HG03571 (cell line): ENCODE data around the gene APOD.

ENCODE experiments used
- ATAC-seq: cut with Tn5 transposase; IDR thresholded peaks from one replicate; pipeline ENCODE4 v1.9.1; 2021; ENCODE audit not compliant: unreplicated experiment

The APOD gene

DNA sequence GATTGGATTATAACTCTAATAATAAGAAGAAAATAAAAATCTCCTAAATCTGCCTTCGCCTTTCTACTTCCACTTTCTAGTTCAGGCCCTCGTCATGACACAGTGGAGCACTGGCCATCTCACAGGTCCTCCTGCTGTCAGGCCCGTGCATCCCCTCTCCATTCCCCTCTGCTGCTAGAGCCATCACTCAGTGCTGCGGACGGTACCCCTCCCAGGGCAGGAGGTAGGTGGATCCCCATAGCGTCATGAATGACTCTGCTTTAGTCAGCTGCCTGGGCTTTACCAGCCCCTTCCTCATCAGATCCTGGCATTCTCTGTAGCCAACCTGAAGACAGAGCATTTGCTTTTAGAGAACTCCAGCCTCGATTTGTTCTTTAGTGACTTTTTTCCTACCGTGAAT is 28.6 kb downstream of the APOD start:
- no peak for ATAC-seq

DNA sequence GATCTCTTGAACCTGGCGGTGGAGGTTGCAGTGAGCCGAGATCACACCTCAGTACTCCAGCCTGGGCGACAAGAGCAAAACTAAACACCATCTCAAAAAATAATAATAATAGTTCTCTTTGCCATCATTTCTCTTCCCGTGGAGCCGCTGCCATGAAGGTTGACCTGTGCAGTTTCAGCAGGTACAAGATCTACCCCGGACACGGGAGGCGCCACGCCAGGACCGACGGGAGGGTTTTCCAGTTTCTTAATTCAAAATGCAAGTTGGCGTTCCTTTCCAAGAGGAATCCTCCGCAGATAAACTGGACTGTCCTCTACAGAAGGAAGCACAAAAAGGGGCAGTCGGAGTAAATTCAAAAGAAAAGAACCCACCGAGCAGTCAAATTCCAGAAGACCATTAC is 29.3 kb downstream of the APOD start:
- ATAC-seq, result no peak

- no peak for ATAC-seq
Measured at GRCh38 chr3:195553268-195553667, 30.5 kb downstream of the APOD start.

GRCh38 chr3:195551381-195551978 is 32.3 kb downstream of the APOD start:
- no peak for ATAC-seq

DNA sequence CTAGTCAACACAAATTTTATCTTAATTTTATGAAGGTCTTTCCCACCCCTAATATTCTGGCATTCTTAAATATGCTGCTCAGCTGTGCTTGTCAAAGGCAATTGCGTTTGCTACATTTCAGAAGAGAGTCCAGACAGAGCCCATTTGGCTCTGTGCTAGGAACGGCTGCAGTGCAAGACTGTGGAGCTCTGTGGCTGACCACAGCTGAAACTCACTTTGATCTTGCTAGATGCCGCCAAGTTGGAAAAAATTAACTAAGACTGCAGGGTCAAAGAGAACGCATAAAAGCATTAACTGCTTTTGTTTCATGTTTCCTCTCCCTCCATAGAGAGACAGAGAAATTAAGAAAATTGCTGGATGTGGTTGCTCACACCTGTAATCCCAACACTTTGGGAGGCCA is 33.0 kb downstream of the APOD start:
- peak; percentile 53 for ATAC-seq

- ATAC-seq, result peak; percentile 66
Measured at GRCh38 chr3:195549931-195550519, 33.7 kb downstream of the APOD start.

GRCh38 chr3:195548987-195549386 is 34.8 kb downstream of the APOD start:
- no peak for ATAC-seq

DNA sequence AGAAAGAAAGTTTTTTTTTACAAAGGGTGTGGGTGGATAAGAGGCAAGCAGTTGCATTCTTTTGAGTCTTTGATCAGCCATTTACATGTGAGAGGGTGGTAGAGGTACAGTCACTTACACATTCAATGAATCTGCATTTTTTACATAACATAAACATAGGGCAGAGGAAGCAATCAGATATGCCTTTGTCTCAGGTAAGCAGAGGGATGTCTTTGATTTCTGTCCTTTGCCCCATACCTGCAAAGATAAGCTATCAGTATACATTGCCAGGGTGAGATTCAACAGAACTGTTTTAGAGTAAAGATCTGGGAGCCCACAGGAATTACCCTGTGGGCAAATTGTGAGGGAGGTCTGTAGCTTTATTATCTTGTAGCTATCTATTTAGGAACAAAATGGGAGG is 35.2 kb downstream of the APOD start:
- no peak for ATAC-seq

GRCh38 chr3:195548006-195548405 is 35.7 kb downstream of the APOD start:
- ATAC-seq, result no peak

- no peak for ATAC-seq
Measured at GRCh38 chr3:195546130-195546560, 37.6 kb downstream of the APOD start.

GRCh38 chr3:195544634-195545033 is 39.1 kb downstream of the APOD start:
- ATAC-seq, result no peak

GRCh38 chr3:195544230-195544536 is 39.6 kb downstream of the APOD start:
- no peak for ATAC-seq

DNA sequence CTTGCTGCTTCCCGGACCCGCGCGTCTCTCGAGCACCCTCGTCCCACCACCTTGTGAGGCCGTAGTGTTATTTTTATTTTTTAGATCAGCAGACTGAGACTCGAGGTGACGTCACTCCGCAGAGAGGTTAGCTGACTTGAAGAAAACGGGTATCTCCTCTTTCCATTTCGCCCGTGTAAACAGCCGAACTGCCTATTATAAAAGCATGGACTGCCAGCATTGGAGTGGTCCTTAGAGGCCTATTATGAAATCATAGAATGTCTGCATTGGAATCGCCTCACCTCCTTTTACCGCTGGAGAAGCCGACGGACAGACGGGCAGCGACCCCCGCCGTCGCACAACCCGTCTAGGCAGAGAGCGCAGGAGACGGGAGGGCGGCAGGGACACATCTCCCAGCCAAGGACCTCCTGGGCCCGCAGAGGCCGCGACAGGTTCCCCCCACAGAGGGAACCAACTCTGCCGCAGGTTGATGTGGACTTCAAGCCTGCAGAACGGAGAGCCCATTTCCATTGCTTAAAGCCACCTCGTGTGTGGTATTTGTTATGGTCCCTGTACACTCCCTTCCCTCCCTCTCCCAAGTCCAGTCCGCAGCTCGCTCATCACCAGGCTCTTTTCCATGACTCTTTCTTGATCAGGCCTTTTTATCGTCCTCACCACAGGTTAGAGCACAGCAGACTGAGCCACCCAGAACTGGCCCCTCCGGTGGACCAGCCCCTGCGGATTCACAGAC is 40.1 kb downstream of the APOD start:
- no peak for ATAC-seq

- ATAC-seq, result peak; percentile 69
Measured at GRCh38 chr3:195542698-195543499, 40.8 kb downstream of the APOD start, which contains the start of gene PPP1R2. Gene PPP1R2, minus strand, starts transcription at chr3:195543325. Its CDS starts 300 bp downstream, at chr3:195543025.

DNA sequence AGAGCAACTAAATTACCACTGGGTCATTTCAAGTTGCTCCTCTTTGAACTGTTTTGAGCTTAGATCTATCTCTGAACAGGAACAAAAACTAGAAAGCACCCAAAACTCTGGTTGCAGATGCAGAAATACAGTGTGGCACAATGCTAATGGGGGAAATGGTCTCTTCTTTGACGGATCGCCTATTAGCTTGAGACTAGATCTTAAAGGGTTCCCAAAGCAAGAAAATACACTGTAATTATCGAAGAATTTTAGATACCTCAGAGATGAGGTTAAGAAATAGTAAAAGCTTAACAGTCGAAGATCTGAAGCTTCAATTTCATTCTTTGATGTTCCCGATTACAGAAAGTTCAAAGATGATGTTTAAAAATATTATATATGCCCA is 41.4 kb downstream of the APOD start:
- ATAC-seq, result no peak

- no peak for ATAC-seq
Measured at GRCh38 chr3:195540511-195540910, 43.2 kb downstream of the APOD start.

DNA sequence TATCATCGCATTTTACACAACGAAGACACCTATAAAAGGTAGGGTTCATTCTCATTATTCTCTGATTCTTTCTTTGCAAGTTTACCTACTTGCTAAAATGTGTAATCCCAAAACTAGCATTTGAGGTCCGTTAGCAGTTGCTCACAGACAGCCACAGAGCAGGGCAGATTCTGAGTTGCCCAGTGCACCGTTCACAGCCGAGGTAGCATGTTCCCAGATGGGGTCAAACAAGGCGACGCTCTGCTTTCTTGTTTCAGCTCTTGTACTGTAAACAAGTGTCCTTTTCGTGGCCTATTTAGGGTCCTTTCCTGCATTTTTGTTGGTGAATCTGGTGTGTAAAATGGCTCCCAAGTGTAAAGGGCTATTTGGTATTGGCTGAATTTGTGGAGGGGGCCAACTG is 43.7 kb downstream of the APOD start:
- ATAC-seq, result no peak

DNA sequence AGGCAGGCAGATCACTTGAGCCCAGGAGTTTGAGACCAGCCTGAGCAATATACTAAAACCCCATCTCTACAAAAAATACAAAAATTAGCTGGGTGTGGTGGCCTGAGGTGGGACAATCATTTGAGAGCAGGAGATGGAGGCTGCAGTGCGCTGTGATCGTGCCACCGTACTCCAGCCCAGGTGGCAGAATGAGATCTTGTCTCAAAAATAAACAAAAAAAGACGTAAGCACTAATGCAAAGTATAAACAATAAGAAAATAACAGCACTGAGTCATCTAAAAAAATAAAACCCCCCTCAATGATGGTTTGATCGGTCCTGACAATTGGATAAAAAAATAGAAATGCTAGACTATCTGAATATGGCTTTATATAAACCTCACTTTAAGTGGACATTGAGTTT is 44.3 kb downstream of the APOD start:
- ATAC-seq, result no peak

- ATAC-seq, result peak; percentile 44
Measured at GRCh38 chr3:195537995-195538394, 45.7 kb downstream of the APOD start.

GRCh38 chr3:195535293-195535692 is 48.4 kb downstream of the APOD start:
- ATAC-seq, result no peak

GRCh38 chr3:195532834-195533233 is 50.9 kb downstream of the APOD start:
- ATAC-seq, result no peak

- no peak for ATAC-seq
Measured at GRCh38 chr3:195532345-195532744, 51.4 kb downstream of the APOD start.
